Measurements from ENCODE around the gene MXRA7.
A peak's percentile ranks its signal among the peaks of the same experiment; 100 is the strongest.
"Not testable (repeated sequence)": the region's sequence is repeated elsewhere in the genome, so short reads cannot be mapped to it uniquely, and the experiment has no call there.

Gene MXRA7

DNA sequence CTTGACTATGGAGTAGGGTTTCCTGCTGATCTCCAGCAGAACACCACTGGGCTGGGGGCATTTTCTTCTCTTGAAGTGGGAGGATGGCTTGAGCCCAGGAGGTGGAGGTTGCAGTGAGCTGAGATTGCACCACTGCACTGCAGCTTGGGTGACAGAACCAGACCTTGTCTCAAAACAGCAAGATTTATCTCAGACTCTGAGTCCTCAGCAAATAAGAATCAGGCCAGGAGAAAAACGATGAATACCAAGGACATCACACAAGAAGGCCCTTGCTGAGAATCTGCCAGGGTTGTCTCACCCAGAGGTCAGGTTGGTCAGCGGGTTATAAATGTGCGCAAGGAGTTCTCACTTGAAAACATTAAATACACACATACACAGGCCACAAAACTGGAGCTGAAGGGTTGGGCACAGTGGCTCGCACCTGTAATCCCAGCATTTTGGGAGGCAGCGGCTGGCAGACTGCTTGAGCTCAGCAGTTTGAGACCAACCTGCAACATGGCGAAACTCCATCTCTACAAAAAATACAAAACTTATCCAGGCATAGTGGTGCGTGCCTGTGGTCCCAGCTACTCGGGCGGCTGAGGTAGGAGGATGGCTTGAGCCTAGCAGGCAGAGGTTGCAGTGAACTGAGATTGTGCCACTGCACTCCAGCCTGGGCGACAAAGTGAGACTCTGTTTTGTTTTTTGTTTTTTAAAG, 7.7 kb downstream of the MXRA7 start:
- DNase-seq (ENCODE audit: low read depth), result no peak
- TF ChIP-seq, protein P1, sequence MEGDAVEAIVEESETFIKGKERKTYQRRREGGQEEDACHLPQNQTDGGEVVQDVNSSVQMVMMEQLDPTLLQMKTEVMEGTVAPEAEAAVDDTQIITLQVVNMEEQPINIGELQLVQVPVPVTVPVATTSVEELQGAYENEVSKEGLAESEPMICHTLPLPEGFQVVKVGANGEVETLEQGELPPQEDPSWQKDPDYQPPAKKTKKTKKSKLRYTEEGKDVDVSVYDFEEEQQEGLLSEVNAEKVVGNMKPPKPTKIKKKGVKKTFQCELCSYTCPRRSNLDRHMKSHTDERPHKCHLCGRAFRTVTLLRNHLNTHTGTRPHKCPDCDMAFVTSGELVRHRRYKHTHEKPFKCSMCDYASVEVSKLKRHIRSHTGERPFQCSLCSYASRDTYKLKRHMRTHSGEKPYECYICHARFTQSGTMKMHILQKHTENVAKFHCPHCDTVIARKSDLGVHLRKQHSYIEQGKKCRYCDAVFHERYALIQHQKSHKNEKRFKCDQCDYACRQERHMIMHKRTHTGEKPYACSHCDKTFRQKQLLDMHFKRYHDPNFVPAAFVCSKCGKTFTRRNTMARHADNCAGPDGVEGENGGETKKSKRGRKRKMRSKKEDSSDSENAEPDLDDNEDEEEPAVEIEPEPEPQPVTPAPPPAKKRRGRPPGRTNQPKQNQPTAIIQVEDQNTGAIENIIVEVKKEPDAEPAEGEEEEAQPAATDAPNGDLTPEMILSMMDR (conservative IDR thresholded peaks at IDR 0.05; ENCODE audit: low read depth, low read length), result no peak
- H3K4me3 ChIP-seq (ENCODE audit: low read depth, low read length), result no peak overlapping the region

DNA sequence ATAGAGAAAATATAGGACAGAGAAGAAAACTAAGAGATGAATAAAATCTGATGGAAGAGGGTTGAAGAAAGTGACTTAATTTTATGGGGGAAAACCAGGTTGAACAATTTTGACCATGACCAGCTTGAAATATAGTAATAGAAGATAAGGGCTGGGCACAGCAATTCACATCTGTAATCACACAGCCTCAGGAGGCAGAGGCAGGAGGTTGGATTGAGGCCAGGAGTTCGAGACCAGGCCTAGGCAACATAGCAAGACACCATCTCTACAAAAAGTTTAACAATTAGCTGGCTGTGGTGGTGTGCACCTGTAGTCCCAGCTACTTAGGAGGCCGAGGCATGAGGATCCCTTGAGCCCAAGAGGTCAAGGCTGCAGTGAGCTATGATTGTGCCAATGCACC, 8.7 kb downstream of the MXRA7 start:
- no peak for DNase-seq (ENCODE audit: low read depth)
- no peak overlapping the region for H3K4me3 ChIP-seq (ENCODE audit: low read depth, low read length)
- TF ChIP-seq, protein P1 (conservative IDR thresholded peaks at IDR 0.05; ENCODE audit: low read depth, low read length), result no peak

DNA sequence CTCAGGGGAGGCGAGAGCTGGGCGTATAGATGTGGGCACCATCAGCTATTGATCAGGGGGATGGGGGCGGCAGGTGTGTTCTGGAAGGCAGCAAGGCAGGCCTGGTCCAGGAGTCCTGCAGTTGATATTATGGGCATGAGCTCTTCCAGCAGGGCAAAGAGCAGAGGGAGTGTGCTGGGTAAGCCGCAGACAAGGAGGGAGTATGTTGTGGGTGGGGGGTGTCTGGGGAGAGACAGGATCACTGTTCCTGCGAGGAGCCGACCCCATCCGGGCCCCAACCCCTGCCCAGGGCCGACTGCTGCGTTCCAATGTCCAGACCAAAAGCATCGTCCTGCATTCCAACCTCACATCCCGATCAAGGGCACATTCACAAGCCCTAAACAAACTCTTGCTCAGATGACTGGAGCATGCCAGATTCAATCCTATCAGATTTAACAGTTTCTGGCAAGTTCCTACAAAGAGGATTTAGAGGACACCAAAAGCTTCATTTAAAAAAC, 9.2 kb downstream of the MXRA7 start:
- TF ChIP-seq, protein P1 (conservative IDR thresholded peaks at IDR 0.05; ENCODE audit: low read depth, low read length), result no peak
- DNase-seq (ENCODE audit: low read depth), result no peak
- H3K4me3 ChIP-seq (ENCODE audit: low read depth, low read length), result no peak overlapping the region

DNA sequence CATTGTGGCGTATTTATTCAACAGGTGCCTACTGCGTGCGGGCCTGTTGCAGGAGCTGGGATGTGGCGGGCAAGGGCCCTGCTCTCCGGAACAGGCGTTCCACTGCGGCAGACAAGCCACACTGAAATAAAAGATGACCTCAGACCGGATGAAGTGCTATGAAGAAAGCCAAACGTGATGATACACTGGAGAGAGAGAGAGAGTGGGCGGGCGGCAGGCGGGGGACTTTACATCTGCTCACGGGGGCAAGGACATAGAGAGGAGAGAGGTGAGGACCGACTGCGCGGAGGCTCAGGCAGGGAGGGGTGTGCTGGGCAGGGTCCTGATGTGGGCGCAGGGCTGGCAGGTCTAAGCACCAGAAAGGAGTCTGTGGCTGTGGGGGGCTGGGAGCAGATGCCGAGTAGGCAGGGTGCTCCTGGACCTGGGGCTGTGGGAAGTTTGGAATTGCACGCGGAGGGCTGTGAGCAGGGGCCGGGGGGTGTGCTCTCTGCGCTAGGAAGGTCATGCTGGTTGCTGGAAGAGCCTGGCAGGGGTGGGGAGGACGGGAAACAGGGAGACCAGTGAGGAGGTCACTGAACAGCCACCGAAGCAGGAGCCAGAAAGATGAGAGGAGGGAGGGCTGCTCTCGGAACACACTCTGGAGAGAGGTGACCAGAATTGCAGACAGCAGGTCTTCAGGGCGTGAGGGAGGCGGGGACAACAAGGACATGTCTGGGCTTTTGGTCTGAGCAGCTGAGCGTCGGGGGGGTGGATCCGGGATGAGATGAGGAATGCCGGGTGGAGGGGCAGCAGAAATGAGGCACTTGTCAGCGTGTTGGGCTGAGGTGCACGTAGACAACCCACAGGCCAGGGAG, 9.9 kb downstream of the MXRA7 start:
- peak overlapping the region; percentile 40 for H3K4me3 ChIP-seq (ENCODE audit: low read depth, low read length)
- peak; percentile 81 for DNase-seq (ENCODE audit: low read depth)

DNA sequence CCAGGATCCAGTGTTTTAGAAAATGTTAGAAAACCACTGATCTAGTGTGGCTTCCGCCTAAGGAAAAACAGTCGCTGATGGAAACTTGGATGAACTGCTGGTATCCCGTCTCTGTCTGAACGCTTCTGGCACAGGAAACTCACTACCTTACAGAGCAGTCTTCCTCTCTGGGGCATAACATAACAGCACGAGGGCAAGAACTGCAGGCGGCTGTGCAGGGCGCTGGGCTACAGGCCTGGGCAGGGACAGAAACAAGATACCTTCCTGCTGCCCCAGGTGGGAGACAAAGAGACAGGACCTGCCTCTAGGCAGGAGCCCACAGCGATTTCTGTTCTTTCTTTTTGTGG, 10.5 kb downstream of the MXRA7 start:
- no peak overlapping the region for H3K4me3 ChIP-seq (ENCODE audit: low read depth, low read length)
- TF ChIP-seq, protein P1 (conservative IDR thresholded peaks at IDR 0.05; ENCODE audit: low read depth, low read length), result no peak

More for the DNA sequence above, 9.9 kb downstream of the MXRA7 start:
- TF ChIP-seq, protein P1 (conservative IDR thresholded peaks at IDR 0.05; ENCODE audit: low read depth, low read length), result no peak

DNA sequence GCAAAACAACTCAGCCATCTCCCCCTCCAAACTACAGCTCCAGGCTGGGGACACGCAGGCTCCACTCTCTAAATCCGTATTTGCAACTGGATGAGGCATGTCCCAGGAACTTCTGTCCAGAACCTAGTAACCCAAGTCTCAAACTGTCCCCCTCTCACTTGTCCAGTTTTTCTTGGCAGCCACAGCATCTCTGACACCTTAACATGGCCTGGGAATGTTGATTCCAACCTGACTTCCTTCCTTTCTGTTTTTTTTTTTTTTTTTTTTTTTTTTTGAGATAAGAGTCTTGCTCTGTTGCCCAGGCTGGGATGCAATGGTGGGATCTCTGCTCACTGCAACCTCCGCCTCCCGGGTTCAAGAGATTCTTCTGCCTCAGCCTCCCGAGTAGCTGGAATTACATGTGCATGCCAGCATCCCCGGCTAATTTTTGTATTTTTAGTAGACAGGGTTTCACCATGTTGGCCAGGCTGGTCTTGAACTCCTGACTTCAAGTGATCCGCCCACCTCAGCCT, 12.2 kb downstream of the MXRA7 start:
- DNase-seq (ENCODE audit: low read depth); H3K4me3 ChIP-seq (ENCODE audit: low read depth, low read length): not testable (repeated sequence)

More for the DNA sequence above, 10.5 kb downstream of the MXRA7 start:
- DNase-seq (ENCODE audit: low read depth), result no peak

DNA sequence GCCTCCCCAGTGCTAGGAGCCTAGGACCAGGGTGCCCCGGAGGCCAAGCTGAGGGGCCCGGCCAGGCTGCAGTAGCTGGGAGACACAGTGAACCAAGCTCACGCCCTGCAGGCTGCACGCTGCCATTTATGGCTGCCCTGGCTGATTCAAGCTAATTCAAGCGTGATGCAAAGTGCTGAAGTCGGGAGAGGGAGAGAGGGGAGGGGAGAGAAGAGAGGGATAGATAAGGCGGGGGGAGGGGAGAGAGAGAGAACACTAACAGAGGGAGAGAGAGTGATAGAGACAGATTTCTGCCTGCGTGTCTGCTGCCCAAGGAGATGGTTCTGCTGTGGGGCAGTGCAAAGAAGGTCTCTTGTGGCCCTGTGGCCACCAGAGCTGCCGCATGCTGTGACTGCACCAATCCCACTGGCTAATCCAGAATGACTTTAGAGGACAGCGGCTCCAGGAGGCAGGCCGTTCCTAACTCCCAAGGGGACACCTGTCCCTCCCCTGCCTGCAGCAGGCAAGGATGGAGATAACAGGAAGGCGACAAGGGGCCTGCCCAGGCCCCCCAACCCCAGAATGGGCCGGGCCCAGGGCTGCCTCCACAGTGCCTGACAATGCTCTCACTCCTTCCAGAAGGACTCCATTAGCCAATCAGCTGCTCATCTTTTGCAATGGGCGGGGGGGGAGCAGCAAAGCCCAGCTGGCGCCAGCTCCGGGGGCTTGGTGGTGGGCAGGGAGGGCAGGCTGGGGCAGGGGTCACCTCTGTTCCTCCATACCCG, 12.9 kb downstream of the MXRA7 start:
- H3K4me3 ChIP-seq (ENCODE audit: low read depth, low read length), result no peak overlapping the region
- DNase-seq (ENCODE audit: low read depth), result no peak
- TF ChIP-seq, protein P1 (conservative IDR thresholded peaks at IDR 0.05; ENCODE audit: low read depth, low read length), result no peak

Measured in choroid plexus epithelial cell (primary cell).